NB4 (cell line): ENCODE results near the gene UNC13C.

Experiments used
- CTCF ChIP-seq: IDR thresholded peaks from one replicate; pipeline ENCODE4 v1.5.1; 2012; ENCODE audit warnings: low read depth, low read length
- MAX ChIP-seq: IDR thresholded peaks from 2 replicates; pipeline ENCODE4 v1.6.1; 2011; ENCODE audit warnings: low read depth, low read length
- MYC ChIP-seq: IDR thresholded peaks from 2 replicates; pipeline ENCODE4 v1.6.1; 2011; ENCODE audit warnings: low read depth, low read length
- POLR2A ChIP-seq: IDR thresholded peaks from 2 replicates; pipeline ENCODE4 v1.6.1; 2011; ENCODE audit warnings: mild to moderate bottlenecking; ENCODE audit not compliant: insufficient read length; ENCODE audit errors: extremely low read depth

GRCh38 chr15:54347082-54347827, 369.0 kb downstream of the UNC13C start:
- TF ChIP-seq POLR2A (no peak), CTCF (no peak), MYC (no peak), MAX (no peak)
